ENCODE data around the gene CTIF. TPM values are rescaled to one million over a fixed set of nuclear protein-coding genes. Genes with fewer than 3 reads are reported as not detected.

Gene CTIF
- total and polyA plus RNA-seq, 2 experiments from 2014 or later: 8.6 to 14.4 TPM

- H3K4me2 ChIP-seq: no peak overlapping the region
- H3K27me3 Mint-ChIP-seq (ENCODE audit: insufficient read depth, low read depth, poor library complexity): peaks cover 5% of the 10 kb centered on the region
- no peaks in the 10 kb centered on the region for H3K79me2 ChIP-seq (replicated peaks; ENCODE audit: insufficient read depth)
- H3K36me3 ChIP-seq (ENCODE audit: insufficient read depth): no peaks in the 10 kb centered on the region
- no peak overlapping the region for H3K4me3 Mint-ChIP-seq
- H3K4me1 Mint-ChIP-seq: no peaks in the 10 kb centered on the region; the same call in 2 of the 3 replicates
- no peaks in the 10 kb centered on the region; the same call in 1 of the 2 replicates for H4K20me1 ChIP-seq (replicated peaks; ENCODE audit: insufficient read depth)
- no peaks in the 10 kb centered on the region for H3K4me1 ChIP-seq (ENCODE audit: insufficient read depth)
- TF ChIP-seq, protein P1, sequence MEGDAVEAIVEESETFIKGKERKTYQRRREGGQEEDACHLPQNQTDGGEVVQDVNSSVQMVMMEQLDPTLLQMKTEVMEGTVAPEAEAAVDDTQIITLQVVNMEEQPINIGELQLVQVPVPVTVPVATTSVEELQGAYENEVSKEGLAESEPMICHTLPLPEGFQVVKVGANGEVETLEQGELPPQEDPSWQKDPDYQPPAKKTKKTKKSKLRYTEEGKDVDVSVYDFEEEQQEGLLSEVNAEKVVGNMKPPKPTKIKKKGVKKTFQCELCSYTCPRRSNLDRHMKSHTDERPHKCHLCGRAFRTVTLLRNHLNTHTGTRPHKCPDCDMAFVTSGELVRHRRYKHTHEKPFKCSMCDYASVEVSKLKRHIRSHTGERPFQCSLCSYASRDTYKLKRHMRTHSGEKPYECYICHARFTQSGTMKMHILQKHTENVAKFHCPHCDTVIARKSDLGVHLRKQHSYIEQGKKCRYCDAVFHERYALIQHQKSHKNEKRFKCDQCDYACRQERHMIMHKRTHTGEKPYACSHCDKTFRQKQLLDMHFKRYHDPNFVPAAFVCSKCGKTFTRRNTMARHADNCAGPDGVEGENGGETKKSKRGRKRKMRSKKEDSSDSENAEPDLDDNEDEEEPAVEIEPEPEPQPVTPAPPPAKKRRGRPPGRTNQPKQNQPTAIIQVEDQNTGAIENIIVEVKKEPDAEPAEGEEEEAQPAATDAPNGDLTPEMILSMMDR (conservative IDR thresholded peaks at IDR 0.05; ENCODE audit: low read depth in 2 of 2): no peak
- no peak for TF ChIP-seq EZH2phosphoT487 (IDR thresholded peaks at IDR 0.05; ENCODE audit: unreplicated experiment)
- no peak for TF ChIP-seq POLR2AphosphoS5 (IDR thresholded peaks at IDR 0.05; ENCODE audit: low read depth)
- no peak for TF ChIP-seq ZNF331 (CRISPR knock-in tag; IDR thresholded peaks at IDR 0.05; ENCODE audit: low read depth)
- TF ChIP-seq, protein P2, sequence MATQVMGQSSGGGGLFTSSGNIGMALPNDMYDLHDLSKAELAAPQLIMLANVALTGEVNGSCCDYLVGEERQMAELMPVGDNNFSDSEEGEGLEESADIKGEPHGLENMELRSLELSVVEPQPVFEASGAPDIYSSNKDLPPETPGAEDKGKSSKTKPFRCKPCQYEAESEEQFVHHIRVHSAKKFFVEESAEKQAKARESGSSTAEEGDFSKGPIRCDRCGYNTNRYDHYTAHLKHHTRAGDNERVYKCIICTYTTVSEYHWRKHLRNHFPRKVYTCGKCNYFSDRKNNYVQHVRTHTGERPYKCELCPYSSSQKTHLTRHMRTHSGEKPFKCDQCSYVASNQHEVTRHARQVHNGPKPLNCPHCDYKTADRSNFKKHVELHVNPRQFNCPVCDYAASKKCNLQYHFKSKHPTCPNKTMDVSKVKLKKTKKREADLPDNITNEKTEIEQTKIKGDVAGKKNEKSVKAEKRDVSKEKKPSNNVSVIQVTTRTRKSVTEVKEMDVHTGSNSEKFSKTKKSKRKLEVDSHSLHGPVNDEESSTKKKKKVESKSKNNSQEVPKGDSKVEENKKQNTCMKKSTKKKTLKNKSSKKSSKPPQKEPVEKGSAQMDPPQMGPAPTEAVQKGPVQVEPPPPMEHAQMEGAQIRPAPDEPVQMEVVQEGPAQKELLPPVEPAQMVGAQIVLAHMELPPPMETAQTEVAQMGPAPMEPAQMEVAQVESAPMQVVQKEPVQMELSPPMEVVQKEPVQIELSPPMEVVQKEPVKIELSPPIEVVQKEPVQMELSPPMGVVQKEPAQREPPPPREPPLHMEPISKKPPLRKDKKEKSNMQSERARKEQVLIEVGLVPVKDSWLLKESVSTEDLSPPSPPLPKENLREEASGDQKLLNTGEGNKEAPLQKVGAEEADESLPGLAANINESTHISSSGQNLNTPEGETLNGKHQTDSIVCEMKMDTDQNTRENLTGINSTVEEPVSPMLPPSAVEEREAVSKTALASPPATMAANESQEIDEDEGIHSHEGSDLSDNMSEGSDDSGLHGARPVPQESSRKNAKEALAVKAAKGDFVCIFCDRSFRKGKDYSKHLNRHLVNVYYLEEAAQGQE (IDR thresholded peaks at IDR 0.05; ENCODE audit: unreplicated experiment): no peak
- TF ChIP-seq EZH2 (IDR thresholded peaks at IDR 0.05; ENCODE audit: low read depth, unreplicated experiment): no peak
- no peak for TF ChIP-seq CREB1 (CRISPR knock-in tag; IDR thresholded peaks at IDR 0.05; ENCODE audit: low read depth)
- TF ChIP-seq, protein P3, sequence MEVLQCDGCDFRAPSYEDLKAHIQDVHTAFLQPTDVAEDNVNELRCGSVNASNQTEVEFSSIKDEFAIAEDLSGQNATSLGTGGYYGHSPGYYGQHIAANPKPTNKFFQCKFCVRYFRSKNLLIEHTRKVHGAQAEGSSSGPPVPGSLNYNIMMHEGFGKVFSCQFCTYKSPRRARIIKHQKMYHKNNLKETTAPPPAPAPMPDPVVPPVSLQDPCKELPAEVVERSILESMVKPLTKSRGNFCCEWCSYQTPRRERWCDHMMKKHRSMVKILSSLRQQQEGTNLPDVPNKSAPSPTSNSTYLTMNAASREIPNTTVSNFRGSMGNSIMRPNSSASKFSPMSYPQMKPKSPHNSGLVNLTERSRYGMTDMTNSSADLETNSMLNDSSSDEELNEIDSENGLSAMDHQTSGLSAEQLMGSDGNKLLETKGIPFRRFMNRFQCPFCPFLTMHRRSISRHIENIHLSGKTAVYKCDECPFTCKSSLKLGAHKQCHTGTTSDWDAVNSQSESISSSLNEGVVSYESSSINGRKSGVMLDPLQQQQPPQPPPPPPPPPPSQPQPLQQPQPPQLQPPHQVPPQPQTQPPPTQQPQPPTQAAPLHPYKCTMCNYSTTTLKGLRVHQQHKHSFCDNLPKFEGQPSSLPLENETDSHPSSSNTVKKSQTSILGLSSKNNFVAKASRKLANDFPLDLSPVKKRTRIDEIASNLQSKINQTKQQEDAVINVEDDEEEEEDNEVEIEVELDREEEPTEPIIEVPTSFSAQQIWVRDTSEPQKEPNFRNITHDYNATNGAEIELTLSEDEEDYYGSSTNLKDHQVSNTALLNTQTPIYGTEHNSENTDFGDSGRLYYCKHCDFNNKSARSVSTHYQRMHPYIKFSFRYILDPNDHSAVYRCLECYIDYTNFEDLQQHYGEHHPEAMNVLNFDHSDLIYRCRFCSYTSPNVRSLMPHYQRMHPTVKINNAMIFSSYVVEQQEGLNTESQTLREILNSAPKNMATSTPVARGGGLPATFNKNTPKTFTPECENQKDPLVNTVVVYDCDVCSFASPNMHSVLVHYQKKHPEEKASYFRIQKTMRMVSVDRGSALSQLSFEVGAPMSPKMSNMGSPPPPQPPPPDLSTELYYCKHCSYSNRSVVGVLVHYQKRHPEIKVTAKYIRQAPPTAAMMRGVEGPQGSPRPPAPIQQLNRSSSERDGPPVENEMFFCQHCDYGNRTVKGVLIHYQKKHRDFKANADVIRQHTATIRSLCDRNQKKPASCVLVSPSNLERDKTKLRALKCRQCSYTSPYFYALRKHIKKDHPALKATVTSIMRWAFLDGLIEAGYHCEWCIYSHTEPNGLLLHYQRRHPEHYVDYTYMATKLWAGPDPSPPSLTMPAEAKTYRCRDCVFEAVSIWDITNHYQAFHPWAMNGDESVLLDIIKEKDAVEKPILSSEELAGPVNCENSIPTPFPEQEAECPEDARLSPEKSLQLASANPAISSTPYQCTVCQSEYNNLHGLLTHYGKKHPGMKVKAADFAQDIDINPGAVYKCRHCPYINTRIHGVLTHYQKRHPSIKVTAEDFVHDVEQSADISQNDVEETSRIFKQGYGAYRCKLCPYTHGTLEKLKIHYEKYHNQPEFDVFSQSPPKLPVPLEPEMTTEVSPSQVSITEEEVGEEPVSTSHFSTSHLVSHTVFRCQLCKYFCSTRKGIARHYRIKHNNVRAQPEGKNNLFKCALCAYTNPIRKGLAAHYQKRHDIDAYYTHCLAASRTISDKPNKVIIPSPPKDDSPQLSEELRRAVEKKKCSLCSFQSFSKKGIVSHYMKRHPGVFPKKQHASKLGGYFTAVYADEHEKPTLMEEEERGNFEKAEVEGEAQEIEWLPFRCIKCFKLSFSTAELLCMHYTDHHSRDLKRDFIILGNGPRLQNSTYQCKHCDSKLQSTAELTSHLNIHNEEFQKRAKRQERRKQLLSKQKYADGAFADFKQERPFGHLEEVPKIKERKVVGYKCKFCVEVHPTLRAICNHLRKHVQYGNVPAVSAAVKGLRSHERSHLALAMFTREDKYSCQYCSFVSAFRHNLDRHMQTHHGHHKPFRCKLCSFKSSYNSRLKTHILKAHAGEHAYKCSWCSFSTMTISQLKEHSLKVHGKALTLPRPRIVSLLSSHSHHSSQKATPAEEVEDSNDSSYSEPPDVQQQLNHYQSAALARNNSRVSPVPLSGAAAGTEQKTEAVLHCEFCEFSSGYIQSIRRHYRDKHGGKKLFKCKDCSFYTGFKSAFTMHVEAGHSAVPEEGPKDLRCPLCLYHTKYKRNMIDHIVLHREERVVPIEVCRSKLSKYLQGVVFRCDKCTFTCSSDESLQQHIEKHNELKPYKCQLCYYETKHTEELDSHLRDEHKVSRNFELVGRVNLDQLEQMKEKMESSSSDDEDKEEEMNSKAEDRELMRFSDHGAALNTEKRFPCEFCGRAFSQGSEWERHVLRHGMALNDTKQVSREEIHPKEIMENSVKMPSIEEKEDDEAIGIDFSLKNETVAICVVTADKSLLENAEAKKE (CRISPR knock-in tag; IDR thresholded peaks at IDR 0.05): no peak
- TF ChIP-seq NANOG (IDR thresholded peaks at IDR 0.05; ENCODE audit: borderline replicate concordance): no peak
- no peak for TF ChIP-seq STAT1 (IDR thresholded peaks at IDR 0.05; ENCODE audit: unreplicated experiment)
- TF ChIP-seq ZNF114 (CRISPR knock-in tag; IDR thresholded peaks at IDR 0.05): no peak
- no peak for TF ChIP-seq JUNB (IDR thresholded peaks at IDR 0.05; ENCODE audit: unreplicated experiment)
- TF ChIP-seq ETS1 (IDR thresholded peaks at IDR 0.05): no peak
- no peak overlapping the region for H3K4me3 ChIP-seq
- H2AFZ ChIP-seq: no peak overlapping the region
- ATAC-seq (no peak), DNase-seq (ENCODE audit: low spot score) (no peak)
- no peaks in the 10 kb centered on the region for H3K9me3 Mint-ChIP-seq
- no peaks in the 10 kb centered on the region for H3K27me3 ChIP-seq (ENCODE audit: insufficient read depth)
- no peaks in the 10 kb centered on the region for H3K36me3 Mint-ChIP-seq (ENCODE audit: low read depth)
- H3F3A ChIP-seq (replicated peaks; ENCODE audit: low read depth): no peaks in the 10 kb centered on the region
- H3K9me2 ChIP-seq (ENCODE audit: insufficient read depth): peaks cover 3% of the 10 kb centered on the region; the same call in 1 of the 2 replicates
- no peak overlapping the region for H3K27ac Mint-ChIP-seq
- H3K27ac ChIP-seq (ENCODE audit: low read depth): no peak overlapping the region
These were observed 163.7 kb downstream of the CTIF start for GRCh38 chr18:48702346-48703027.
